Spleen (tissue), 11 donors: ENCODE measurements around the gene POMT2. TPM values are rescaled to one million over a fixed set of nuclear protein-coding genes. Genes with fewer than 3 reads are reported as not detected.

Experiments used
- DNase-seq: peaks from one replicate; pipeline ENCODE4 v3.0.0-alpha.2; 2020
- H3K27ac ChIP-seq, 8 donors: fragments of 200-600 bp; sonication (generic) in 7 of 8; 1 replicate in 4 of 8; 2 replicates in 4 of 8; pipeline versions ENCODE4 v1.5.0 to v1.8.0; 2016 to 2021; ENCODE audit warnings: inconsistent platforms in 4 of 8, mild to moderate bottlenecking in 4 of 8, moderate library complexity in 1 of 8
- H3K27me3 ChIP-seq, 7 donors: fragments of 200-600 bp; sonication (generic) in 6 of 7; replicated peaks in 1 of 7; 1 replicate in 4 of 7; 2 replicates in 3 of 7; pipeline versions ENCODE4 v1.5.0 to v1.8.0; 2016 to 2021; ENCODE audit warnings: inconsistent platforms in 3 of 7, mild to moderate bottlenecking in 1 of 7
- H3K36me3 ChIP-seq, 6 donors: fragments of 200-600 bp; sonication (generic) in 5 of 6; 1 replicate in 4 of 6; 2 replicates in 2 of 6; pipeline versions ENCODE4 v1.5.0 to v1.8.0; 2016 to 2021; ENCODE audit warnings: inconsistent platforms in 2 of 6
- H3K4me1 ChIP-seq, 6 donors: fragments of 200-600 bp; sonication (generic) in 5 of 6; 1 replicate in 3 of 6; 2 replicates in 3 of 6; pipeline versions ENCODE4 v1.5.0 to v1.8.0; 2016 to 2021; ENCODE audit warnings: inconsistent platforms in 3 of 6
- H3K4me3 ChIP-seq, 8 donors: fragments of 200-600 bp; sonication (generic) in 7 of 8; 1 replicate in 4 of 8; 2 replicates in 4 of 8; pipeline versions ENCODE4 v1.5.0 to v1.8.0; 2016 to 2021; ENCODE audit warnings: inconsistent platforms in 4 of 8, mild to moderate bottlenecking in 4 of 8, moderate library complexity in 2 of 8
- H3K9me3 ChIP-seq, 8 donors: fragments of 200-600 bp; sonication (generic) in 7 of 8; 1 replicate in 4 of 8; 2 replicates in 4 of 8; pipeline versions ENCODE4 v1.5.0 to v1.8.0; 2016 to 2021; ENCODE audit warnings: inconsistent platforms in 4 of 8
- POLR2A ChIP-seq, 3 donors: fragments of 450-650 bp; IDR thresholded peaks; one replicate each; pipeline ENCODE4 v1.5.1; 2017; ENCODE audit warnings: antibody characterized with exemption in 3 of 3, mild to moderate bottlenecking in 1 of 3
- POLR2AphosphoS5 ChIP-seq, 3 donors: sonication (generic); formaldehyde crosslinking; IDR thresholded peaks; one replicate each; pipeline ENCODE4 v1.5.1; 2017; ENCODE audit warnings: antibody characterized with exemption in 3 of 3
- WGBS, 5 donors: extraction: QIAGEN DNeasy Blood & Tissue Kit in 3 of 5; methylation state at CpG; one replicate each; pipeline versions ENCODE4 v1.1.5 to v1.1.7; 2013 to 2018; 5-methylcytosine and 5-hydroxymethylcytosine counted together
- intact Hi-C: fragments of 100-400 bp; cut with DNase I; formaldehyde crosslinking; loops from one replicate; pipeline ENCODE4 v1.15.0; 2023; ENCODE audit warnings: low total_unique reads
- polyA plus RNA-seq, 3 donors: library from polyadenylated mRNA; stranded (reverse); fragments of 200-250 nt; gene quantifications; one replicate each; pipeline ENCODE4 v1.2.1, GENCODE V29; 2013
- total RNA-seq, 7 donors: library from RNA; depleted of rRNA in 3 of 7; stranded (reverse); fragments of >200 nt in 3 of 7; fragmentation: NEBNext Ultra II Directional in 4 of 7; extraction: Animal tissue kit (Norgen Biotek cat#: 25700) in 4 of 7; gene quantifications; one replicate each; pipeline versions ENCODE4 v1.1.0 to v1.2.1, GENCODE V29; 2016 to 2021
- TF ChIP-seq, protein P1 (sequence below), 11 experiments: fragments of 200-600 bp in 7 of 11; fragments of 450-650 bp in 4 of 11; sonication (generic) in 4 of 11; IDR thresholded peaks in 8 of 11; conservative IDR thresholded peaks in 3 of 11; 1 replicate in 7 of 11; 2 replicates in 4 of 11; pipeline versions ENCODE4 v1.4.0 to v1.8.0; 2016 to 2021; ENCODE audit warnings: antibody characterized with exemption in 11 of 11, inconsistent platforms in 4 of 11, mild to moderate bottlenecking in 1 of 11
- donor health status: healthy with polysubstance abuse.
- donor health status: DM: no; HTN: no; CAD: no; lungs with moderate emphysema.
- donor health status: DM: no; HTN: no; CAD: no.
- donor health status: Bipolar disorder and iron deficiency.
- donor health status: healthy.
- donor health status: DM: no; HTN: no; CAD: no.
- donor health status: DM: yes; HTN: yes; CAD: no.

The POMT2 gene
- total and polyA plus RNA-seq, 10 donors, result 5.4 to 23.6 (median 16.6) TPM

DNA sequence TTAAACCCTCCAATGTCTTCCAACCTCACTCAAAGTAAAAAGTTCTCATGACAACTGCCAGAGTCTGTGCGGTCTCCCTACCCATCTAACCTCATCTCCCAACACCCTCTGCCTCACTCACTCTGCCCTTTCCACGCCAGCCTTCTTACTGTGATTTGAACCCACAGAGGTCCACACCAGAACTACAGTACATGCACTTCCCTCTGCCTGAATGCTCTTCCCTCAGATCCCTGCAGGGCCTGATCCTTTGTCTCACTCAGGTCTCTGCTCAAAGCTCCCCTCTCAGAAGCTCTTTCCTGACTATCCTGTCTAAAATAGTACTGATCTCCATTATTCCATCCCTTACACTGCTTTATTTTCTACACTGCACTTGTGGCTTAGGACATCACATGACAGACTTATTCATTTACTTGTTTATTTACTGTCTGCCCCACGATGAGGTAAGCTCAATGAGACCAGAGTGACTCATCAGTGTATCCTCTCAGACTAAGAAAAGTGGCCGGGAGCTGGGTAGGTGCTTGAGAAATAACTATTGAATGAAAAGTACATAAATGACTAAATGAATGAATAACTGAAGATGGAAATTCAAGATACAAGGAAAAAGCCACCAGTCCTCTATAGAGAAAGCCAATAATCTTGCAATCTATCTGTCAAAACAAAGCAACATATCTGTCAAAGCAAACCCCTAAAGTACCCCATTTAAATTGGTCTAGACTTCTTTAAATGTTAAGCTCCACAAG lies 17.1 kb downstream of the POMT2 start:
- Histone ChIP-seq H3K27me3 (no peaks in the 10 kb centered on the region), H3K36me3 (peaks cover 0 to 64% (median 9%) of the 10 kb centered on the region in 6 donors), H3K9me3 (no peaks in the 10 kb centered on the region), H3K27ac (no peak overlapping the region), H3K4me3 (no peak overlapping the region), H3K4me1 (peaks cover 0 to 16% (median 5%) of the 10 kb centered on the region in 6 donors)
- DNase-seq, result no peak
- no peak for TF ChIP-seq POLR2A (IDR thresholded peaks at IDR 0.05)
- TF ChIP-seq, protein P1, sequence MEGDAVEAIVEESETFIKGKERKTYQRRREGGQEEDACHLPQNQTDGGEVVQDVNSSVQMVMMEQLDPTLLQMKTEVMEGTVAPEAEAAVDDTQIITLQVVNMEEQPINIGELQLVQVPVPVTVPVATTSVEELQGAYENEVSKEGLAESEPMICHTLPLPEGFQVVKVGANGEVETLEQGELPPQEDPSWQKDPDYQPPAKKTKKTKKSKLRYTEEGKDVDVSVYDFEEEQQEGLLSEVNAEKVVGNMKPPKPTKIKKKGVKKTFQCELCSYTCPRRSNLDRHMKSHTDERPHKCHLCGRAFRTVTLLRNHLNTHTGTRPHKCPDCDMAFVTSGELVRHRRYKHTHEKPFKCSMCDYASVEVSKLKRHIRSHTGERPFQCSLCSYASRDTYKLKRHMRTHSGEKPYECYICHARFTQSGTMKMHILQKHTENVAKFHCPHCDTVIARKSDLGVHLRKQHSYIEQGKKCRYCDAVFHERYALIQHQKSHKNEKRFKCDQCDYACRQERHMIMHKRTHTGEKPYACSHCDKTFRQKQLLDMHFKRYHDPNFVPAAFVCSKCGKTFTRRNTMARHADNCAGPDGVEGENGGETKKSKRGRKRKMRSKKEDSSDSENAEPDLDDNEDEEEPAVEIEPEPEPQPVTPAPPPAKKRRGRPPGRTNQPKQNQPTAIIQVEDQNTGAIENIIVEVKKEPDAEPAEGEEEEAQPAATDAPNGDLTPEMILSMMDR (IDR thresholded peaks at IDR 0.05 in 8 of 11, conservative IDR thresholded peaks at IDR 0.05 in 3 of 11), result no peak
- no peak for TF ChIP-seq POLR2AphosphoS5 (IDR thresholded peaks at IDR 0.05)
- 57 to 77% (median 61%) methylated on average over 4 of the region's 4 CpGs for WGBS, 5 donors
- intact Hi-C loops, result no loop called here

DNA sequence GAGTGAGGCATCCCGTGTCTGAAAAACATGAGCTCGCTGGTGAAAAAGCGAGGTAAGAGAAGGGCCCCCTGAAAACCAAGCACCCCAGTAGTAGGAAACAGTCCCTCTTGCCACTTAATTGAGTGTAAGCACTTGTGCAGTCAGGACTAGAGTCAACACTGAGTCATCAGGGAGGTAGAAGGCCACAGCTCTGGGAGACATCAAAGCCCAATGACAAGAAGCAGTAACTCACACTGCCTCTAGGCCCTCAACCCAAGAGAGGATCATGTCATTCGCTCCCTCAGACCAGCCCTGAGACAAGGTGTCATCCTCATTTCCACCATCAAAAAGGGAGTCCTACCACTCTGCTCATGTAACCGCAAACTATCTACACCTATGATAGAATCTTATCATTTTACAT lies 17.8 kb downstream of the POMT2 start:
- Histone ChIP-seq H3K27ac (no peak overlapping the region), H3K4me3 (no peak overlapping the region), H3K27me3 (no peaks in the 10 kb centered on the region), H3K4me1 (peaks cover 0 to 16% (median 5%) of the 10 kb centered on the region in 6 donors), H3K36me3 (peaks cover 0 to 70% (median 16%) of the 10 kb centered on the region in 6 donors), H3K9me3 (no peaks in the 10 kb centered on the region)
- WGBS, 5 donors, result 79 to 92% (median 88%) methylated on average over 5 of the region's 5 CpGs
- DNase-seq, result no peak
- intact Hi-C loops, result no loop called here
- TF ChIP-seq, protein P1 (IDR thresholded peaks at IDR 0.05 in 8 of 11, conservative IDR thresholded peaks at IDR 0.05 in 3 of 11), result no peak
- TF ChIP-seq POLR2A (IDR thresholded peaks at IDR 0.05) (no peak), POLR2AphosphoS5 (IDR thresholded peaks at IDR 0.05) (no peak)

DNA sequence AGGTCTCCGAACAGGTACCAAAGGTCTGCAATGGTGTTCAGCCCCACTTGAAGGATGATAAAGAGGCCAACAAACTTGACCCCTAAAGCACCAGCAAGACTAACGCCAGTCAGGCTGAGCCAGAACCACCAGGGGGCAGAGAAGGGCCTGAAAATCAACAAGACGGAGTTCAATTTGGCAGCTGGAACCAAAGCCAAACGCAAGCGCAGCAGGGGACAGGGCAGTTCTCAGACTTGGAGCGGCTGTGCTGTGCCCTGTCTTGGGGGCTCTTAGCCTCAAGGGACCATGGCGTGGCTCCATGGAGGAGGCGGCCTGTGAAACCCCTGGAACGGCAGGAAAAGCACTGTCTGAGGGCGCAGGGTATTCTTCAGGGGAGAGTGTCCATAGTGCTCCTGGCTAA lies 19.6 kb downstream of the POMT2 start:
- Histone ChIP-seq H3K4me1 (peaks cover 0 to 16% (median 5%) of the 10 kb centered on the region in 6 donors), H3K27me3 (no peaks in the 10 kb centered on the region), H3K4me3 (no peak overlapping the region), H3K9me3 (no peaks in the 10 kb centered on the region), H3K27ac (no peak overlapping the region), H3K36me3 (peaks cover 0 to 87% (median 22%) of the 10 kb centered on the region in 6 donors)
- peak; percentile 85 for DNase-seq
- intact Hi-C loops, result no loop called here
- WGBS, 5 donors, result 49 to 60% (median 50%) methylated on average over 10 of the region's 10 CpGs
- TF ChIP-seq POLR2AphosphoS5 (IDR thresholded peaks at IDR 0.05), result no peak
- TF ChIP-seq, protein P1 (IDR thresholded peaks at IDR 0.05 in 8 of 11, conservative IDR thresholded peaks at IDR 0.05 in 3 of 11), result peak; percentile 27 to 76 (median 66)

DNA sequence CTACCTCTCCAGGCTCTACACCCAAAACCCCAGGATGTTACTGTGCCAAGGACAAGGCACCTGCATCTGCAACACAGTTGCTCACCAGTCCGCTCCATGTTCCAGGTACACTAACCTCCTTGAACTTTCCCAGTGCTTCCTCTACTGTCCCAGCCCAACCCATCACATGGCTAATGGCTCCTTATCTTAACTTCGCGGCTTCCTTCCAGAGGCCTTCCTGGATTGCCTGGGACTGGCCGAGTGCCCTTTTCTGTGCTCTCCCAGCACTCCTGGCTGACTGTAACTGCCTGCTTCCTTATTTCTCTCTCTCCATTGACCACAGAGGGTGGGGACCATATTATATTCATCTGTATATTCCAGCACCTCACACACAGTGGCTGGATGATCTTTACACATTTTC lies 20.9 kb downstream of the POMT2 start:
- intact Hi-C loops, result no loop called here
- no peak for DNase-seq
- Histone ChIP-seq H3K9me3 (no peaks in the 10 kb centered on the region), H3K36me3 (peaks cover 0 to 84% (median 25%) of the 10 kb centered on the region in 6 donors), H3K4me1 (peaks cover 0 to 16% (median 5%) of the 10 kb centered on the region in 6 donors), H3K27me3 (no peaks in the 10 kb centered on the region), H3K4me3 (no peak overlapping the region), H3K27ac (no peak overlapping the region)
- TF ChIP-seq, protein P1 (IDR thresholded peaks at IDR 0.05 in 8 of 11, conservative IDR thresholded peaks at IDR 0.05 in 3 of 11), result no peak
- TF ChIP-seq POLR2A (IDR thresholded peaks at IDR 0.05) (no peak), POLR2AphosphoS5 (IDR thresholded peaks at IDR 0.05) (no peak)
- 59 to 73% (median 67%) methylated on average over 4 of the region's 4 CpGs for whole genome bisulfite sequencing, 5 donors
